Lung (tissue), 12 donors: ENCODE measurements around the gene ACSF2. TPM values are rescaled to one million over a fixed set of nuclear protein-coding genes. Genes with fewer than 3 reads are reported as not detected.

Source experiments
- ATAC-seq: fragments of 200-7000 bp; cut with Tn5 transposase; one replicate; pipeline ENCODE4 v1.9.1; 2020; ENCODE audit warnings: moderate number of reproducible peaks; ENCODE audit not compliant: insufficient read depth, low FRiP score
- DNase-seq, 3 donors: peaks; one replicate each; pipeline ENCODE4 v3.0.0-alpha.2; 2013 to 2017
- H3K27ac ChIP-seq, 2 donors: one replicate each; pipeline ENCODE4 v1.5.1; 2013; ENCODE audit warnings: mild to moderate bottlenecking in 2 of 2, moderate library complexity in 2 of 2, control low read depth in 1 of 2, inconsistent platforms in 1 of 2, low read depth in 1 of 2, low read length in 1 of 2
- H3K27me3 ChIP-seq, 3 donors: one replicate each; pipeline ENCODE4 v1.5.1; 2013; ENCODE audit warnings: low read length in 2 of 3; ENCODE audit not compliant: control insufficient read depth in 3 of 3, insufficient read depth in 3 of 3
- H3K36me3 ChIP-seq, 4 donors: one replicate each; pipeline ENCODE4 v1.5.1; 2013; ENCODE audit warnings: low read length in 4 of 4, mild to moderate bottlenecking in 1 of 4, moderate library complexity in 1 of 4; ENCODE audit not compliant: control insufficient read depth in 4 of 4, insufficient read depth in 4 of 4
- H3K4me1 ChIP-seq, 5 donors: one replicate each; pipeline ENCODE4 v1.5.1; 2013; ENCODE audit warnings: low read length in 5 of 5, mild to moderate bottlenecking in 2 of 5, moderate library complexity in 1 of 5; ENCODE audit not compliant: control insufficient read depth in 5 of 5, insufficient read depth in 5 of 5
- H3K4me3 ChIP-seq: one replicate; pipeline ENCODE4 v1.5.1; 2013; ENCODE audit warnings: mild to moderate bottlenecking, control low read depth, moderate library complexity
- H3K9ac ChIP-seq, 2 donors: one replicate each; pipeline ENCODE4 v1.5.1; 2013; ENCODE audit warnings: low read length in 2 of 2, control low read depth in 1 of 2; ENCODE audit not compliant: insufficient read depth in 1 of 2
- H3K9me3 ChIP-seq, 4 donors: one replicate each; pipeline ENCODE4 v1.5.1; 2013; ENCODE audit warnings: low read length in 3 of 4, mild to moderate bottlenecking in 1 of 4, moderate library complexity in 1 of 4; ENCODE audit not compliant: control insufficient read depth in 4 of 4, insufficient read depth in 3 of 4
- CTCF ChIP-seq: IDR thresholded peaks from 2 replicates; pipeline ENCODE4 v1.5.1; 2012; ENCODE audit warnings: mild to moderate bottlenecking; ENCODE audit errors: control extremely low read depth, extremely low read depth
- WGBS, 2 donors: extraction: QIAGEN DNeasy Blood & Tissue Kit; methylation state at CpG; one replicate each; pipeline ENCODE4 v1.1.7; 2013; 5-methylcytosine and 5-hydroxymethylcytosine counted together
- polyA plus RNA-seq, 2 donors: library from polyadenylated mRNA; stranded (reverse); fragments of 200-250 nt; gene quantifications; one replicate each; pipeline ENCODE4 v1.2.1, GENCODE V29; 2013
- total RNA-seq, 2 donors: library from RNA; depleted of rRNA in 1 of 2; stranded (reverse); fragments of >200 nt in 1 of 2; gene quantifications; one replicate each; pipeline ENCODE4 v1.2.1, GENCODE V29; 2014 to 2021
- donor health status: control.
- donor health status: control.
- donor health status: Bipolar disorder and iron deficiency.
- donor health status: healthy.
- donor health status: DM: yes; HTN: yes; CAD: no.

The ACSF2 gene
- total and polyA plus RNA-seq, 4 donors, result 23.5 to 79.2 (median 70.9) TPM

- Histone ChIP-seq H3K4me1 (peaks cover 0 to 19% (median 5%) of the 10 kb centered on the region in 5 donors), H3K27ac (no peak overlapping the region), H3K36me3 (no peaks in the 10 kb centered on the region), H3K4me3 (no peak overlapping the region), H3K27me3 (no peaks in the 10 kb centered on the region), H3K9ac (no peak overlapping the region), H3K9me3 (no peaks in the 10 kb centered on the region)
- DNase-seq (no peak), ATAC-seq (no peak)
- TF ChIP-seq CTCF, result no peak
- WGBS, 2 donors, result 73 to 93% methylated on average over 3 of the region's 3 CpGs
These were observed 88.4 kb downstream of the ACSF2 start for GRCh38 chr17:50514388-50514787.

DNA sequence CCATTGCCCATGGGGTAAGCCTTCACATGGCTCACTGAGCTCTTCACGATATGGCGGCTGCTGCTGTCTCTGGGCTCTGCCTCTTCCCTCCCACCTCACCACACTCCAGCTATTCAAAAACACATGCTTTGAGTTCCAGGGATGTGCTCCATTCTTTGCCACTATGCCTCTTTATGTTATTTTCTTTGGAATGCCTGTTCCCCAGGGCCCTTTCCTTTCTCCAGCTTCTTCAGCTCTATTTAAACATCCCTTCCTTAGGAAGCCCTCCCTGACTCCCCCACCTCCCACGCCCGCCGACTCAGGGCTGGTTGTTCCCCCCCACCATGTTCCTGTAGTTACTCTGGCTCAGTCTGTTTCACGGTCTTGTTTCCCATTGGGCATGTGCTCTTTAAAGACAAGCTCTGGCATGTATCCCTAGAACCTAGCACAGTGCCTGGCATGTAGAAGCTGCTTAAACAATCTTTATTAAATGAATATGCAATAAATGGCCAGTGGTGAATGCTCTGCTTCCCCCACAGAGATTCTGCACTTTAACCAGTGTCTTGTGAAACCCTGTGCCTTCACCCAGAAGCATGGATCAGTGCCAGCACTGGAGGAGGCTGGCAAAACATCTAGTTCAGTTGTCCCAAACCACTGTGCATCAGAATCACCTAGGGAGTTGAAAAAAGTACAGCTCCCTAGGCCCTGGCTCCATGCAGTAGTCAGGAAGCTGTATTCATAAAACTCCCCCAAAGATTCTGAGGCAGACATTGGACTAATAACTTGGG, 89.1 kb downstream of the ACSF2 start:
- 69 to 80% methylated on average over 6 of the region's 6 CpGs for WGBS, 2 donors
- ATAC-seq, result no peak
- Histone ChIP-seq H3K4me3 (no peak overlapping the region), H3K27me3 (no peaks in the 10 kb centered on the region), H3K9ac (no peak overlapping the region), H3K4me1 (peaks cover 0 to 19% (median 5%) of the 10 kb centered on the region in 5 donors), H3K36me3 (no peaks in the 10 kb centered on the region), H3K9me3 (no peaks in the 10 kb centered on the region), H3K27ac (no peak overlapping the region)
- no peak for TF ChIP-seq CTCF
- DNase-seq, result no peak

DNA sequence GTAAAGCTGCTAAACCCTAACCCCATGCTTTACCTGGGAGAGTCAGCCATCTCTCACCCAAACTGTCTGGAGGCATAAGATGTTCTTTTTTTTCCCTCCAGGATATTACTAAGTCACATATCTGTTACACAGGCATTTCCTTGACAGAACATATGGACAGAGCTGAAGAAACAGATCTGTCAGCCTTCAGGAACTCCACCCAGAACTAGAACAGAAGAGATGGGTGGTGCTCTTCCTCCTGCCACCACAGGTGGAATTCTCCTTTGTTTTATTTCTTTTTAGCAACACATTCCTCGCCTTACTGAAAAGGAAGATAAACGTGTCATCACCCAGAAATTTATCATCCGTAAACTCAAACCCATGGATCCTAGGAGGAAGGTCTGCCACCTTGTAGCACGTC, 91.0 kb downstream of the ACSF2 start:
- Histone ChIP-seq H3K9ac (no peak overlapping the region), H3K27ac (no peak overlapping the region), H3K27me3 (no peaks in the 10 kb centered on the region), H3K36me3 (peaks cover 0 to 2% (median 0%) of the 10 kb centered on the region in 4 donors), H3K9me3 (no peaks in the 10 kb centered on the region), H3K4me1 (peaks cover 0 to 12% (median 5%) of the 10 kb centered on the region in 5 donors), H3K4me3 (no peak overlapping the region)
- TF ChIP-seq CTCF, result no peak
- 69 to 71% methylated on average over 4 of the region's 4 CpGs for WGBS, 2 donors
- no peak for ATAC-seq
- no peak for DNase-seq
